ENCODE data around the gene GLB1L. TPM values are rescaled to one million over a fixed set of nuclear protein-coding genes. Genes with fewer than 3 reads are reported as not detected.

The GLB1L gene
- polyA plus RNA-seq, 1 experiment: 9.5 TPM

- Histone ChIP-seq H3K36me3 (ENCODE audit: control insufficient read depth, insufficient read depth, low read length) (no peaks in the 10 kb centered on the region), H3K4me3 (ENCODE audit: low read depth, low read length) (no peak overlapping the region), H3K27me3 (ENCODE audit: control insufficient read depth, insufficient read depth, low read length) (no peaks in the 10 kb centered on the region)
- POLR2A ChIA-PET: no interaction called here
- no peak for TF ChIP-seq CTCF (IDR thresholded peaks at IDR 0.05; ENCODE audit: insufficient read depth, low read depth, low read length)
- no peak for DNase-seq (ENCODE audit: low read depth)
- CTCF ChIA-PET: interaction anchor here (0.6 to 20.7 kb wide), 6 partner anchors 11 to 262 kb away, joined by 3 to 403 read pairs (median 47); partner anchors contain the start of genes CNPPD1, DNAJB2, NHEJ1 and SLC23A3
Measured at GRCh38 chr2:219291910-219292490, 46.8 kb upstream of the GLB1L start.

GRCh38 chr2:219291394-219291793, 46.1 kb upstream of the GLB1L start:
- Histone ChIP-seq H3K27me3 (ENCODE audit: control insufficient read depth, insufficient read depth, low read length) (no peaks in the 10 kb centered on the region), H3K4me3 (ENCODE audit: low read depth, low read length) (no peak overlapping the region), H3K36me3 (ENCODE audit: control insufficient read depth, insufficient read depth, low read length) (0 out of 2 replicates have a peak, but pooled peaks cover 2% of the 10 kb centered on the region)
- no peak for DNase-seq (ENCODE audit: low read depth)
- ChIA-PET POLR2A (no interaction called here), CTCF (interaction anchor here (1.4 to 20.7 kb wide), 4 partner anchors 11 to 133 kb away, joined by 3 to 403 read pairs (median 98); partner anchors contain the start of genes CNPPD1, DNAJB2, NHEJ1 and SLC23A3)
- TF ChIP-seq CTCF (IDR thresholded peaks at IDR 0.05; ENCODE audit: insufficient read depth, low read depth, low read length): no peak

- ChIA-PET POLR2A (no interaction called here), CTCF (interaction anchor here (0.6 to 20.7 kb wide), 7 partner anchors 5 to 301 kb away, joined by 3 to 403 read pairs (median 90); partner anchors contain the start of genes CNPPD1, DNAJB2, NHEJ1 and SLC23A3)
Measured at GRCh38 chr2:219290381-219291171, 45.3 kb upstream of the GLB1L start.

GRCh38 chr2:219289537-219290361, 44.5 kb upstream of the GLB1L start:
- no peak for TF ChIP-seq CTCF (IDR thresholded peaks at IDR 0.05; ENCODE audit: insufficient read depth, low read depth, low read length)
- Histone ChIP-seq H3K27me3 (ENCODE audit: control insufficient read depth, insufficient read depth, low read length) (no peaks in the 10 kb centered on the region), H3K4me3 (ENCODE audit: low read depth, low read length) (no peak overlapping the region), H3K36me3 (ENCODE audit: control insufficient read depth, insufficient read depth, low read length) (peaks cover 5% of the 10 kb centered on the region)
- CTCF ChIA-PET: interaction anchor here (0.8 to 20.7 kb wide), 5 partner anchors 6 to 131 kb away, joined by 4 to 403 read pairs (median 105); partner anchors contain the start of genes CNPPD1, DNAJB2, NHEJ1 and SLC23A3
- POLR2A ChIA-PET: no interaction called here
- peak; percentile 74 for DNase-seq (ENCODE audit: low read depth)

More at GRCh38 chr2:219290381-219291171, 45.3 kb upstream of the GLB1L start:
- Histone ChIP-seq H3K27me3 (ENCODE audit: control insufficient read depth, insufficient read depth, low read length) (no peaks in the 10 kb centered on the region), H3K36me3 (ENCODE audit: control insufficient read depth, insufficient read depth, low read length) (0 out of 2 replicates have a peak, but pooled peaks cover 2% of the 10 kb centered on the region), H3K4me3 (ENCODE audit: low read depth, low read length) (no peak overlapping the region)
- no peak for TF ChIP-seq CTCF (IDR thresholded peaks at IDR 0.05; ENCODE audit: insufficient read depth, low read depth, low read length)
- no peak for DNase-seq (ENCODE audit: low read depth)
